ENCODE results near the gene MYOM1.

The MYOM1 gene

GRCh38 chr18:3247240-3248061 lies 27.7 kb upstream of the MYOM1 start, which contains the start of gene MYL12A:
Gene MYL12A (plus strand): TSS chr18:3247801. CDS start chr18:3253248, 5,447 bp downstream.
- TF ChIP-seq CTCF (IDR thresholded peaks at IDR 0.05; ENCODE audit: insufficient read depth, low read length, poor library complexity, severe bottlenecking) = no peak
- H3K36me3 ChIP-seq (ENCODE audit: control insufficient read depth, insufficient read depth, low read length) = peaks cover 2% of the 10 kb centered on the region
- peak within 1 kb of the TSS; percentile 89 for H3K4me3 ChIP-seq (replicated peaks; ENCODE audit: low read depth, low read length)
- no peaks in the 10 kb centered on the region for H3K27me3 ChIP-seq (replicated peaks; ENCODE audit: control insufficient read depth, insufficient read depth, low read length)
- peak; percentile 99 for DNase-seq (ENCODE audit: extremely low read depth, insufficient read length)

GRCh38 chr18:3246635-3247239 lies 27.0 kb upstream of the MYOM1 start:
- Histone ChIP-seq H3K36me3 (ENCODE audit: control insufficient read depth, insufficient read depth, low read length) (peaks cover 2% of the 10 kb centered on the region), H3K27me3 (replicated peaks; ENCODE audit: control insufficient read depth, insufficient read depth, low read length) (no peaks in the 10 kb centered on the region), H3K4me3 (replicated peaks; ENCODE audit: low read depth, low read length) (peak overlapping the region; percentile 89)
- DNase-seq (ENCODE audit: extremely low read depth, insufficient read length) = no peak
- no peak for TF ChIP-seq CTCF (IDR thresholded peaks at IDR 0.05; ENCODE audit: insufficient read depth, low read length, poor library complexity, severe bottlenecking)

- H3K36me3 ChIP-seq (ENCODE audit: control insufficient read depth, insufficient read depth, low read length) = peaks cover 2% of the 10 kb centered on the region
- peak; percentile 92 for TF ChIP-seq CTCF (IDR thresholded peaks at IDR 0.05; ENCODE audit: insufficient read depth, low read length, poor library complexity, severe bottlenecking)
- no peaks in the 10 kb centered on the region for H3K27me3 ChIP-seq (replicated peaks; ENCODE audit: control insufficient read depth, insufficient read depth, low read length)
- peak overlapping the region; percentile 89 for H3K4me3 ChIP-seq (replicated peaks; ENCODE audit: low read depth, low read length)
- DNase-seq (ENCODE audit: extremely low read depth, insufficient read length) = peak; percentile 86
Observed at GRCh38 chr18:3245853-3246634, 26.3 kb upstream of the MYOM1 start.

- Histone ChIP-seq H3K4me3 (replicated peaks; ENCODE audit: low read depth, low read length) (peak overlapping the region; percentile 89), H3K36me3 (ENCODE audit: control insufficient read depth, insufficient read depth, low read length) (peaks cover 2% of the 10 kb centered on the region), H3K27me3 (replicated peaks; ENCODE audit: control insufficient read depth, insufficient read depth, low read length) (no peaks in the 10 kb centered on the region)
- TF ChIP-seq CTCF (IDR thresholded peaks at IDR 0.05; ENCODE audit: insufficient read depth, low read length, poor library complexity, severe bottlenecking) = no peak
- no peak for DNase-seq (ENCODE audit: extremely low read depth, insufficient read length)
Observed at GRCh38 chr18:3245185-3245564, 25.4 kb upstream of the MYOM1 start.

- no peak for DNase-seq (ENCODE audit: extremely low read depth, insufficient read length)
- H3K36me3 ChIP-seq (ENCODE audit: control insufficient read depth, insufficient read depth, low read length) = no peaks in the 10 kb centered on the region
- H3K4me3 ChIP-seq (replicated peaks; ENCODE audit: low read depth, low read length) = no peak overlapping the region
- TF ChIP-seq CTCF (IDR thresholded peaks at IDR 0.05; ENCODE audit: insufficient read depth, low read length, poor library complexity, severe bottlenecking) = no peak
- H3K27me3 ChIP-seq (replicated peaks; ENCODE audit: control insufficient read depth, insufficient read depth, low read length) = no peaks in the 10 kb centered on the region
Observed at GRCh38 chr18:3238742-3239141, 19.0 kb upstream of the MYOM1 start.
